Subcutaneous adipose tissue (tissue), 4 donors: ENCODE data around the gene MEF2A. TPM values are rescaled to one million over a fixed set of nuclear protein-coding genes. Genes with fewer than 3 reads are reported as not detected.

Source experiments
- CTCF ChIP-seq: fragments of 450-650 bp; IDR thresholded peaks from one replicate; pipeline ENCODE4 v1.5.1; 2016; ENCODE audit warnings: low read depth, mild to moderate bottlenecking, control low read depth, antibody characterized with exemption, moderate library complexity
- total RNA-seq, 4 donors: library from RNA; depleted of rRNA; stranded (reverse); fragments of >200 nt; gene quantifications; one replicate each; pipeline ENCODE4 v1.1.0, GENCODE V29; 2016

The MEF2A gene
- total RNA-seq, 4 donors from 2014 or later, result 58.6 to 103 (median 71.0) TPM

GRCh38 chr15:99682455-99682854 lies 116.7 kb downstream of the MEF2A start:
- TF ChIP-seq CTCF, result no peak

GRCh38 chr15:99683000-99683670 lies 117.4 kb downstream of the MEF2A start:
- no peak for TF ChIP-seq CTCF

- TF ChIP-seq CTCF, result no peak
Observed at GRCh38 chr15:99686290-99686689, 120.5 kb downstream of the MEF2A start.

GRCh38 chr15:99692825-99693224 lies 127.0 kb downstream of the MEF2A start:
- no peak for TF ChIP-seq CTCF

GRCh38 chr15:99696096-99696495 lies 130.3 kb downstream of the MEF2A start:
- no peak for TF ChIP-seq CTCF

- no peak for TF ChIP-seq CTCF
Observed at GRCh38 chr15:99702895-99703602, 137.3 kb downstream of the MEF2A start.

- TF ChIP-seq CTCF, result no peak
Observed at GRCh38 chr15:99703603-99704443, 138.0 kb downstream of the MEF2A start.
